GM15510 (cell line): ENCODE data around the gene FAT1.

Experiments used
- POLR2A ChIP-seq: IDR thresholded peaks from 3 replicates; pipeline ENCODE4 v1.6.1; 2011; ENCODE audit warnings: borderline replicate concordance; ENCODE audit not compliant: insufficient read length; ENCODE audit errors: extremely low read depth

FAT1 gene

DNA sequence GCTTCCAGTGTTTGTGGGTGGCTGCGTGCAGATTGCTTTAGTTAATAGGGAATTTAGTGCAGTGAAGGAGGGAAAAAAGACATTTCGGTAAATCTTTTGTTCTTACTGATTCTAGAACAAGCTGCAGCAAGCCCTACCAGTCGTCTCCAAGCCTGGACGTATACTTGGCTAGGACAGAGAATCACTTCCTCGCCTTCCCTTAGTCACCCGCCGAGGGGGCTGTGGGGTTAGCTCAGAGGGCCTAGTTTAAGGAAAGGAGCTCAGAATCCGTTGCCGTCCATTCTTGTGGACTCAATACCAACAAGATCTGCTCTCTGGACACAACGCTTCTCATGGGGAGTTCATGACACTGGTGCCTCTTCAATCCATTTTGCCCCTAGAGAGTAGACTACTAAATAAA is 36.3 kb upstream of the FAT1 start:
- no peak for TF ChIP-seq POLR2A

- no peak for TF ChIP-seq POLR2A
These were observed 35.5 kb upstream of the FAT1 start for GRCh38 chr4:186758929-186759682.

GRCh38 chr4:186757696-186758355 is 34.2 kb upstream of the FAT1 start:
- TF ChIP-seq POLR2A = no peak

DNA sequence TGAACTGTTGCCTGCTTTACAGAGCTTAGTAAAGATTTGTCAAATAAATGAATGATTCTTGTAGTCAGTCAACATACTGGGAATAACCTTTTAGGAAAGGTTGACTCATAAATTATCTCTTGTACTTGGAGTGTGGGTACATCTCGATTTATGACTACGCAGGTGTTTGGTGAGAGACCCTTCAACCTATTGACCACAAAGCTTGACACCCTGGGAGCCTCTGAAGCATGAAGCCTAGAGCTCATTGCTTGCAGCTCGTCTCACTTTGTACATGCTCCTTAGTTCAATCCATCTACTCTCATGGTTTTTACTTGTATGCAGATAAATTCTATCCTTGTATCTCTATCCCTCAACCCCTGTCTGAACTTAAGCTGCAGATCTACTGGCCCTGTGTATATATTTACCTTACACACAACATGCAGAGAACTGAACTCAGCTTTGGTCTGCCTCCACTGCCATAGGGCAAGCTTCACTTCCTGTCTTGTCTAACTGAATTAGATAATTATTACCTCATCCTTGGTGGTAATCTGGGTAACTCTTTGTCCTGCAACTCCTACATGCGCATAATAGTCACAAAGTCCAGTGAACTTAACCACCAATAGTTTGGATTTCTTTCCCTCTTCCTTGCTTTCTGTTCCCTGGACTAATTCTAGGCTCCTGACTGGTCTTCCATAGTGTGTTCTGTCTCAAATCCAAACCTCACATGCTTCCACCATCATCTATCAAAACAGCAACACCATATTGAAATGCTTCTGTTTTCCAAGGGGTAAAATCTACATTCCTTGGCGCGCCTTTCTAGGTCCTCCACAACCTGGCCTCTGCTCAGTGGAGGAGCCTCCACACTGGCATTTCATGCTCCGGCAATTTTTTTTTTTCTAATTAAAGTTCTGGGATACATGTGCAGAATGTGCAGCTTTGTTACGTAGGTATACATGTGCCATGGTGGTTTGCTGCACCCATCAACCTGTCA is 32.2 kb upstream of the FAT1 start:
- no peak for TF ChIP-seq POLR2A

DNA sequence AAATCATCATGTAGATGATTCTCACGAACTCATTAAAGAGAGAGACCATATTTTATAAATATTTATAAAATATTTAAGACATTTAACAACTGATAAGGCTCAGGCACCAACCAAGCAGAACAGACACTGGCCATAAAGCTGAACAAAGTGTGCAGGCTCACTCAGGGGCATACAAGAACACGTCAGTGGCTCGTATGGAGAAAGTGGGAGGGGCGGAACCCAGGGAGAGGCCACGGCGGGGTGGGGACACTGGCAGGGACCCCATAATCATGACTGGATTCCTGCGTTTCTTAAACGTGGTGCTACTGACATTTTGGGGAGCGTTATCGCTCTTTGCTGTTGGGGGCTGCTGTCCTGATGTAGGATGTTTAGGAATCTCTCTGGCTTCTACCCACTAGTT is 31.3 kb upstream of the FAT1 start:
- no peak for TF ChIP-seq POLR2A

GRCh38 chr4:186752325-186752724 is 28.7 kb upstream of the FAT1 start:
- no peak for TF ChIP-seq POLR2A

GRCh38 chr4:186749611-186750281 is 26.1 kb upstream of the FAT1 start:
- no peak for TF ChIP-seq POLR2A

DNA sequence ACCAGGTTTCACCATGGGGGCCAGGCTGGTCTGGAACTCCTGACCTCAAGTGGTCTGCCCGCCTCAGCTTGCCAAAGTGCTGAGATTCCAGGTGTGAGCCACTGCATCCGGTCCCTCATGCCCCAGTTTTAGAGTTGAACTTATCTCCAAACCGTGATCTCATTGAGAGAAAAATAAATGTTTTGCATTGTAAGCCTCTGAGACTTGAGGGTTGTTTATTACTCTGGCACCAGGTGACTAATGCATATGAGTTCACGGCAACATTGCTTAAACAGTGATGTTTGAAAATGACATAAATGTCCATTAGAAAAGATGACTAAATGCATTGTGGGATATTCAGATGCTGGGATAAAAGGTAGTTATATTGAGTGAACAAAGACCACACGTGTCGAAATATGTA is 22.9 kb upstream of the FAT1 start:
- TF ChIP-seq POLR2A = no peak

GRCh38 chr4:186743261-186743660 is 19.6 kb upstream of the FAT1 start:
- TF ChIP-seq POLR2A = no peak

- TF ChIP-seq POLR2A = no peak
These were observed 17.2 kb upstream of the FAT1 start for GRCh38 chr4:186740822-186741221.

DNA sequence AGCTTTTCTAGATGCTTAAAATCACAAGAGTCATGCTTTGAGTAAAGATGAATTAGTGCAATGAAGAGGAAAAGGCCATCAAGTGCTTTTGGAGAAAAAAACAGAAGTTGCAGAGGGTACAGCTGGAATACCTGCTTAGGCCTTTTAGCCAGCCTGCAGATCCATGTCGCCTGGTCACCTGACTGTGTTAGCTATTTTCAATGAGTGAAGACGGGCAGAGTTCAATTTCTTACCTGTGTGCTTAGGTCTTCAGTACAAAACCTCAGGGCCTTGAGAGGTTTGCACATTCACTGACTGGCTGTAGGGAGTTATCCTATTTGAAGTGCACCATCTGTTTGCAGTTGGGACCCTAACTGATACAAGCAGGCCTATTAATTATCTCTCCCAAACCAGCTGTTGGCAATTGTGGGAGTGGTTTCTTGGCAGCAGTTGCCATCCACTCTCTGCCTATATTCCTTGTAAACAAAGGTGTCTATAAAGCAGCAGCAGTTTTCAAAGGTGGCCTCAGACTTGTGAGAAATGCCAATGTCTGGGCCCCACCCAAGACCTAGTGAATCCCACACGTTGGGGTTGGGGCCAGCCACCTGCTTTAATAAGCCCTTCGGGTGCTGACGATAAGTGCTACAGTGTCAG is 16.3 kb upstream of the FAT1 start:
- no peak for TF ChIP-seq POLR2A

GRCh38 chr4:186739317-186739716 is 15.7 kb upstream of the FAT1 start:
- no peak for TF ChIP-seq POLR2A

DNA sequence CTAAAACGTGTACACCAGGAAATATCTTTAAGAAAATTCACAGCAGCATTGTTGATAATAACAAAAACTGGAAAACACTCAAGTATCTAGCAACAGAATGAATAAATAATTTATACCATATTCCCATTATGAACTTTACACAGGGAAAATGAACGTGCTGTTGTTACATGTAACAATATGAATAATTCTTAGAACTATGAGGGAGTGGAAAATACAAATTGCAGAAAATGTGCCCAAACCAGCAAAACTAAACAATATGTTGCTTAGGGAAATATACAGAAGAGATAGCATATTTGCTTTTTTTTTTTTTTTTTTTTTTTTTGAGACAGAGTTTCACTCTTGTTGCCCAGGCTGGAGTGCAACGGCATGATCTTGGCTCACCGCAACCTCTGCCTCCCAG is 14.8 kb upstream of the FAT1 start:
- TF ChIP-seq POLR2A = no peak

- no peak for TF ChIP-seq POLR2A
These were observed 13.8 kb upstream of the FAT1 start for GRCh38 chr4:186737427-186737826.
